ENCODE measurements around the gene PHYH.
"Not testable (repeated sequence)": the region's sequence is repeated elsewhere in the genome, so short reads cannot be mapped to it uniquely, and the experiment has no call there.

PHYH gene

GRCh38 chr10:13270877-13271551 is 28.9 kb downstream of the PHYH start:
- no peak for DNase-seq

GRCh38 chr10:13268841-13269240 is 31.0 kb downstream of the PHYH start:
- no peak for DNase-seq

DNA sequence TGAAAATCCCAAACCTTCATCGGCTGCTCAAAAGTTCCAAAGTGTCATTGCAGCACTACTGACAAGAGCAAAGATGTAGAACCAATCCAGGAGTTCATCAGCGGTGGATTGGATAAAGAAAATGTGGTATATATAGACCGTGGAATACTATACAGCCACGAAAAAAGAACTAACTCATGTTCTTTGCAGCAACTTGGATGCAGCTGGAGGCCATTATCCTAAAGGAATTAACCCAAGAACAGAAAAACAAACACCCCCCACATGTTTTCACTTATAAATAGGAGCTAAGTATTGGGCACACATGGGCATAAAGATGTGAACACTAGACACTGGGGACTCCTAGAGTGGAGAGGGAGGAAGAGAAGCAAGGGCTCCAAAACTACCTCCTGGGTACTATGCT is 31.6 kb downstream of the PHYH start:
- no peak for DNase-seq

DNA sequence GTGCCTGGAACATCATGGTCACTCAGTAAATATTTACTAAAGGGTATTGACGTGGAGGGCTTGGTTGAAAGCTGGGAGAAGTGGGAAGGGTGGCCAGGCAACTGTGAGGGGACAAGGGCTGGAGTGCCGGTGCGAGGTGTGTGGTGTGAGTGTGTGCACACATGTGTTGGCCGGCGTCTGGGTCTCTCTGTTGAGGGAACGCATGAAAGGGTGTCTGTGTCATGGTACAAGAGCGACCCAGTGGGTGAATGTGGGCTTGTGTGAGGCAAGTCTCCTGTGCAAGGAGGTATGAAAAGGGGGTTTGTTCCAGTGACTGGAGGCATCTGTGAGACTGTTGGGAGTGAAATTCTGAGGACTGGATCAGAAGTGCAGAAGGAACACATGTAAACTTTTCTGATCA is 36.3 kb downstream of the PHYH start:
- DNase-seq = no peak

GRCh38 chr10:13262433-13262832 is 37.4 kb downstream of the PHYH start:
- no peak for DNase-seq

GRCh38 chr10:13257621-13258140 is 42.2 kb downstream of the PHYH start:
- DNase-seq = no peak

- DNase-seq = no peak
Observed at GRCh38 chr10:13256627-13257026, 43.2 kb downstream of the PHYH start.

- DNase-seq = no peak
Observed at GRCh38 chr10:13253726-13254125, 46.1 kb downstream of the PHYH start.

GRCh38 chr10:13247784-13248183 is 52.1 kb downstream of the PHYH start:
- DNase-seq = no peak

DNA sequence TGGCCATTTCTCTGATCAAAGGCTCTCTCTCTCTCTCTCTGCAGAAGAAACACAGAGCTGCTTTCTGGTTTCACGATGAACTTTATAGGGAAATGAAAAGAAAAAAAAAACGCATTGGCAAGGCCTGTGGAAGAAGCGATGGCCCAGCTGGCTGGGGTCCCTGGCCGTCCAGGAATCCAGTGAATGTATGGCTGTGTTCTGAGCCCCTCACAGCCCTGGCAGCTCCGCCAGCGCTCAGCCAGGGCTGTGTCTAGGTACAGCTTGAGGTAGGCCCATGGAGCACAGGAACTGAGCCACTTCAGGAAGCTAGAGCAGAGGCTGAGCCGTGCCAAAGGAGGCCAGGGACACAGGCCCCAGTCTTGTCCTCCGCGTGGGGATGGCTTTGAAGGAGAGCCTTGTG is 52.6 kb downstream of the PHYH start:
- no peak for DNase-seq

GRCh38 chr10:13242260-13242659 is 57.6 kb downstream of the PHYH start:
- not testable (repeated sequence) for DNase-seq

DNA sequence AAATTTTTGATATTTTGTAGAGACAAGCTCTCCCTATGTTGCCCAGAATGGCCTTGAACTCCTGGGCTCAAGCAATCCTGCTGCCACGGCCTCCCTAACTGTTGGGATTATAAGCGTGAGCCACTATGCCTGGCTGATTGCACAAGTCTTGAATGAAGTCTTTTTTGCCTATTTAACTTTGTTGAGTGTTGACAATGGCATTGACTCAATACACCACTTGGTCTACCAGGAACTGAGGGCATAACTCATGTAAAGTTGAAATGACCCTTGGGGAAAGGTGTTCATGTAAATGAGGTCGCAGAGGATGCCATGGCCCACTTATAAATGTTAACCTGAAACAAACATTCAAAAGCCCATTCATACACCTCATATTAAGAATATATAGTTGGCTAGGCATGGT is 58.3 kb downstream of the PHYH start:
- no peak for DNase-seq

- DNase-seq = peak; percentile 12
Observed at GRCh38 chr10:13239923-13240322, 59.9 kb downstream of the PHYH start.

- DNase-seq = no peak
Observed at GRCh38 chr10:13238271-13239077, 61.4 kb downstream of the PHYH start.

- DNase-seq = no peak
Observed at GRCh38 chr10:13236638-13237037, 63.2 kb downstream of the PHYH start.

DNA sequence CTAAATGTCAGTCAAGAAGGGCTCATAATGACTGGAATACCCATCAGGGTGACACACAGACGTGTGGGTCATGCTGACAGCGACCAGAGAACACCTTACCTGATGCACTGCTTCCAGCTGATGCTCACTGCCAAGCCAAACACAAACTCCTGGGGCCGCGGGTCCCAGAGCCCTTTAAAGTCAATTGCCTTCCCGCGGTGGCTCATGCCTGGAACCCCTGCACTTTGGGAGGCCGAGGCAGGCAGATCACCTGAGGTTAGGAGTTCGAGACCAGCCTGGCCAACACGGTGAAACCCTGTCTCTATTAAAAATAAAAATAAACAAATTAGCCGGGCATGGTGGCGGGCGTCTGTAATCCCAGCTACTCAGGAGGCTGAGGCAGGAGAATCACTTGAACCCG is 65.1 kb downstream of the PHYH start:
- not testable (repeated sequence) for DNase-seq

DNA sequence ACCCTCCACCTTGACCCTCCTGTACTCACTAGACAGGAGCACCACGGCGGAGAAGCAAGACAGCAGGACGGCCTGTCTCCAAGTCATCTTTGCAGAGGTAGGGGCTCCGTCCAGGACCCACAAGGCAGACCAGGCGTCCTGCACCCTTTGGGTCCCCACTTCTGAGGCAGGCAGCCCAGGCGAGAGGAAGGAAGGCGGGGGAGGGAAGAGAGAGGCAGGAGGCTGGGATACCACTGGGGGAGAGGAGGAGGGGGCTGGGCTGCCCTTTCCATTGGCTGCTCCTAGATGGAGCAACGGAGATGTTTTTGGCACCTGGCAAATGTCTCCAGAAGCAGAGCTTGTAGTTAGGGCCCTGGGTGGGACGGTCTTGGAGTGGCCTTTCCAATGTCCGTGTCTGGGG is 65.7 kb downstream of the PHYH start, which contains the start of gene UCMA:
Gene UCMA, minus strand, starts transcription at position 203 of the 400 bp plus-strand sequence. Its CDS starts 116 bp downstream, at position 87.
- DNase-seq = no peak

- no peak for DNase-seq
Observed at GRCh38 chr10:13233358-13233757, 66.5 kb downstream of the PHYH start.

GRCh38 chr10:13231808-13232207 is 68.1 kb downstream of the PHYH start:
- DNase-seq = no peak

- peak; percentile 69 for DNase-seq
Observed at GRCh38 chr10:13231190-13231589, 68.7 kb downstream of the PHYH start.
